Measurements from ENCODE around the gene DGLUCY.
"Not testable (repeated sequence)": the region's sequence is repeated elsewhere in the genome, so short reads cannot be mapped to it uniquely, and the experiment has no call there.

The DGLUCY gene

DNA sequence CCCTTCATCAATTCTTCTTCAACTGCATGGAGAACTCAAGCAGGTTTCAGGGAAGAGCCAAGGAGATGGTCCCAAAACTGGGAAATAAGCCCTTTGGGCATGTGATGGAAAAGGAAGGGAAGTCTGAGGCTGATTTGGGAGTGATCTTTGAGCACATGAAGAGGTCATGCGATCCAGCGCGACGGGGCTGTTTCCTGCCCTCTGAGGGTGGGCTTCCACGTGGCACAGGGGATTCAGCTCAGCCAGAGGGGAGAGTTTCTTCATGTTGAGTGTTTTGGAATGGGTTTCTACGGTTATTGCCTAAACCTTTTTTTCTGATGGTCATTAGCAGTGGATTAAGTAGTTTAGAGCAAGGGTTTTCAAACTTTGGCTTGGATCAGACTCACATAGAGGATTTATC is 100.4 kb downstream of the DGLUCY start:
- DNase-seq, result no peak

DNA sequence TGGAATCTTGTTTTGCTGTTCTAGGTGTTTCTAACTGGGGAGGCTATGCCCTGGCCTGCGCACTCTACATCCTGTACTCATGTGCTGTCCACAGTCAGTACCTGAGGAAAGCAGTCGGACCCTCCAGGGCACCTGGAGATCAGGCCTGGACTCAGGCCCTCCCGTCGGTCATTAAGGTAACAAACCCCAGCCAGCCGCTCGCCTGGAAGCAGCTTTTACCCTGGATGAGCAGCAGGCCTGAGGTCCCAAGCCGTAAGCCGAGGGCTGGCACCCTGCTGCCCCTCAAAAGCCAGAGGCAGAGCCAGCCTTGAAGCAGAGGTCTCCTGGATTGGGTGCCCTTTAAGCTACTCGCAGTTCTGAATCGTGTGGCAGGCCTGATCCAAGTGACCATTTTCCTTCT is 101.5 kb downstream of the DGLUCY start:
- no peak for DNase-seq

DNA sequence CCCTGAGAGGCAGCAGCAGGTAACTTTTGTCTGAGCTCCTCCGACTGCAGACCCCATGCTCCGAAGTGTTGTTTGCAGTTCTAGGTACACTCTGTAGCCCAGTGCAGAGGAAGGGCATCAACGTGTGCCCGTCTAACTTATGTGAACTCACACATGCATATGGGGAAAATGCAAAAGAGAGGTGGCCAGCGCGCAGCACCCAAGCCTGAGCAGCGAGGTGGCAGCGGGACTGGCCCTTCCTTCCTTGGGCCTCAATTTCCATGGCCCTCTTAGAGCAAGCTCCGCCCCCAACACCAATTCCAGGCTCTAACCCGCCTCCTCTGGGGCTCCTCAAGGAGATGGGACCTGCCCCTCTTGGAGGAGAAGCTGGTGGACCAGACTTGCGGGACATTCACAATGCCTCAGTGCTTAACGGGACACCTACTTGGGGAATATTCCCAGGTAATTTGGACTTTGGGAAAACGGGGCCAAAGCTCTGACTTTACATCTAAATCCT is 102.9 kb downstream of the DGLUCY start:
- DNase-seq, result no peak

DNA sequence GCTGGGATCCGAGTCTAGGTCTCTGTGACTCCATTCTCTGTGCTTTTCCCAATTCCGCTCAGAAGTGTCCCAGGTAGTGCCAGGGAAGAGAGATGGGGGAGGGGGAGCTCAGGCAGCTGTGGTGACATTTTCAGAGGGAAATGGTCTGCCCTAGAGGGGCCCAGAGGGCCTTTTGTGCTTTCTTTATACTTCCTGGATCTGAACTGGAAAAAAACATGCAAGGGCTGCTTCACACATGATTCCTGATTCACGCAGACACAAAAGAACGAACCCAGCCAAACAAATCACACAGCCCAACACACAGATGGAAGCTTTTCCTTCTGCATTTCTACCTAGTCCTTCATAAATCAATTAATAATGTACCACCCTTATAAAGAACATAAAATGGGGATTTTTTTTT is 104.1 kb downstream of the DGLUCY start:
- no peak for DNase-seq

DNA sequence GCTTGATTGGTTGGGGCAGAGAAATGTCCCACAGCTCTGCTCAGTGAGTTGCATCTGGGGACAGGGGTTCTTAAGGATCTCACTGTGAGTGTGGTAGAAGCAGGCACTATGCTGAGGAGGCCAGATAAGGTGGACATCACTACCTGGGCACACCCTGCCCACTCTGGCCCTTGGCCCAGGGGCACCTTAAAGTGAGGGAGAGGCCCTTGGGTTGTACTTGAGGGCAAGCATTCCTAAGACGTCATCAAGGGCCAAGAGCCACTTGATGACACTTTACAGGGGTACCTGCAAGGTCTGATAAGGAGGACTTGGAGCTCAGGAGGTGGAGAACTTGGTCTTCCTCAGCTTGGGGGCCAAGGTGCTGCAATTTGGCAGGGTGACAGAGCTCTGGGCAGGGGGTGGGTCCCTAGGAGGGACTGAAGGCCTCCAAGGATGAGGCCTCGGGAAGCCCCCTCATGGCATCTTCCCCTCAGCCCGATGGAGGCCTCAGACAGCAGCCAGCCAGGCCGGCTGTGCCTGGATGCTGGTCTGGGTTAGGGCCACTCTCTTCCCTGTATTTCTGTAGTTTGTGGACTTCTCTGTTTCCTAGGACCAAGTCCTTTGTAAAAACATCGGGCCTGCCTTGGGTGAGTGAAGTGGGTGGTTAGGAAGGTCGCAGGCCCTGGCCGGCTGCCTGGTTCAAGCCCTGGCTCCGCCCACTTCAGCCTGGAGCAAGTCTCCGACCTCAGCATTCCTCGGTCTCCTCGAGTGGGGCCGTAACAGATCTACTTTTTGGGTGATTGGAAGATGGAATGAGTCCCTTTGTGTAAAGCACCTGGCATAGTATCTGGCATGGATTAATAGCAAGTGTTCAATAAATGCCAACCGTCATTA is 105.9 kb downstream of the DGLUCY start:
- no peak for DNase-seq

DNA sequence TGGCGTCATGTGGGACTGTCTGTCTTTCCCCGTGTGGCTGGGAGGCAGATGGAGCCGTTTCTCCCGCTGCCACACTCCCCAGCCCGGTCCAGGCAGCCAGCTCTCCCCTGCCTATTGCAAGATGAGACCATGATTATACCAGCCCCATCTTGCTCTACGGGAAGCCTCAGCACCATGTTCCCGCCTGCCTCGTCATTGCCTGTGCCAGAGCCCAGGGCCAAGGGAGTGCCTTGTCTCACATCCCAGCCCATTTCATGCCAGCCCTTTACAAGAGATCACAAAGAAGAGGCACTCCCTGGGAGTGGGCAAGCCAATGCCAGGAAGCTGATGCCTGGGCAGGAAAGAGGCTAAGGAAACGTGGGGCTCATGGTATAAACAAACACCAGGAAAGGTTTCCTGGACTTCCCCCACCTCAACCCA is 106.7 kb downstream of the DGLUCY start:
- no peak for DNase-seq

DNA sequence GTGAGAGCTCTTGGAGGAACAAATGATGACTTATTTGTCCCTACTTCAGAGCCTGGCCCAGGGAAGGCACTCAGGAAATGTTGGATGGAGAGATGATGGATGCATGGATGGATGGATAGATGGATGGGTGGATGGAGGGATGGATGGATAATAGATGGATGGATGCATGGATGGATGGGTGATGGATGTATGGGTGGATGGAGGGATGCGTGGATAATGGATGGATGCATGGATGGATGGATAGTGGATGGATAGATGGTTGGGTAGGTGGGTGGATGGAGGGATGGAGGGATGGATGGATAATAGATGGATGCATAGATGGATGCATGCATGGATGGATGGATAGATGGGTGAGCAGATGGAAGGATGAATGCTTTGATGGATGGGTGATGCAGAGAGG is 107.4 kb downstream of the DGLUCY start:
- DNase-seq, result no peak

DNA sequence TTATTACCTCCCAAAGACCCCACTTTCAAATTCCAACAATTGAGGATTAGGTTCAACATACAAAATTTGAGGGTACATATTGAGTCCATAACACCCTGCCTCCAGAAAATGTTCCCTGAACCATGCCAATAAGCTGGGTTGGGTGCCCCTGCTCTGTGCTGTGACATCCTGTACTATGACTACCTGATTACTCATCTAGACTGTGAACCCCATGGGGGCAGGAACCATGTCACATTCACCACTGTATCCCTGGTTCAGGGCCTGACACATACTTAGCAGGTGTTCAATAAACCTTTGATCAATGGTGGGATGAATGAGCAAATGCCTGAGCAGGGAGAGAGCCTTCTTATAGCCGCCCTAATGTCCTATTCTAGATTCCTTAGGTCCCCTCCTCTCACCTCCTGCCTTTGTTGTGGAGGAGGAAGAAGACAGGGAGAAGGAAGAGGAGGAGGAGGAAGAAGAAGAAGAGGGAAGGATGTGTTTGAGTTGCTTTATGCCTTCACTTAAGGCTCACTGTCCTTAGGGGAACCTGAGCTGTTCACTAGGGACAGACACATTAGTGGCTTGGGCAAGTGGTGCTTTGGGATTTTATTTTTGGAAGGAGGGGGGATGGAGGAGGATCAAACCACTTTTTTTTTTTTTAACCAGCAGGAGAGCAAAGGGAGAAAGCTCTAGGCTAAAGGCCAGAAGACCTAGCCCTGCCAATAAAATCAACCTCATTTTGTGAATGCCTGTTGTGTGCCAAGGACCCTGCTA is 109.3 kb downstream of the DGLUCY start:
- no peak for DNase-seq

DNA sequence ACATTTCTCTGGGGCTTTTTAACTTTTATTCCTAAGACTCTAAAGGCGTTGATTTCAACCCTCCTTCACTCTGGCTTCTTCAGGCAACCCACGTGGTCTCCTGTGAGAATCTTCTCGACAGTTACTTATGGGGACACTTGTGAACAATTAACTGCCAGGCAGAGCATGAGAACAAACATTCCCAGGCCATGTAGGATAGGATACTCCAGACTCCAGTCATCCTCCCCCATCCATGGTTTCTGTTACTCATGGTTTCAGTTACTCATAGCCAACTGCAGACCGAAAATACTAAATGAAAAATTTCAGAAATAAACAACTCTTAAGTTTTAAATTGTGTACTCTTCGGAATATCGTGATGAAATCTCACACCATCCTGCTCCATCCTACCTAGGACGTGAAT is 111.2 kb downstream of the DGLUCY start:
- no peak for DNase-seq

DNA sequence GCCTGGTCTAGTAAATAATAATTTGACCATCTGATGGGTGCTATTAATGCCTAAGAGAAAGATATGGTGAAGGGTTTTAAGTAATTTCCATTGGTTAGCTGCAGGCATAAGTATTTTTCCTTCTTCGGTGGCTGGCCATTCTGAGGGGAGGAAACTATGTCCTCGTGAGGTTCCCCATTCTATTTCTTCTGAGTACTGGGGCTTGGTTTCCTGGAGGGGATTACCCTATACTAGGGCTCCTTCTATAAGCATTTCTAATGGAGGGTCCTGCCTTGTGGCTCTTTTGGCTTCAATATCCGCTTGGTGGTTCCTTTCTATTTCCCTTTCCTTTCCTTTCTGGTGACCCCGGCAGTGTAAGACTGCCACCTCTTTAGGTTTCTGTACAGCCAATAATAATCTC is 112.5 kb downstream of the DGLUCY start:
- DNase-seq, result not testable (repeated sequence)

DNA sequence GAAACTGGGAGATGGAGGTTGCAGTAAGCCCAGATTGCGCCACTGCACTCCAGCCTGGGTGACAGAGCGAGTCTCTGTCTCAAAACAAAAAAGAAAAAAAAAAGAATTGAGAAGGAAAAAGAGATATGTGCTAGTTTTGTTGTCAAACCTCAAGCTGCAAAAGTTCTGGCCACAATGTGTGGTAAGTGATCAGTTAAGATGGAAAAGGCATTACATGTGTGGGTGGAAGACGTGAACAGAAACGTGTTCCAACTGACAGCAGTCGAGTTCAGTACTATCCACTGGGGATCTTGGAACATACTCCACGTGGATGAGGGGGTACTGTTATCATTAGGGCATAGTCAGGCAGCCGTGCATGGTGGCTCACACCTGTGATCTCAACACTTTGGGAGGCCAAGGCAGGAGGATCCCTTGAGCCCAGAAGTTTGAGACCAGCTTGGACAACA is 113.3 kb downstream of the DGLUCY start:
- DNase-seq, result no peak

DNA sequence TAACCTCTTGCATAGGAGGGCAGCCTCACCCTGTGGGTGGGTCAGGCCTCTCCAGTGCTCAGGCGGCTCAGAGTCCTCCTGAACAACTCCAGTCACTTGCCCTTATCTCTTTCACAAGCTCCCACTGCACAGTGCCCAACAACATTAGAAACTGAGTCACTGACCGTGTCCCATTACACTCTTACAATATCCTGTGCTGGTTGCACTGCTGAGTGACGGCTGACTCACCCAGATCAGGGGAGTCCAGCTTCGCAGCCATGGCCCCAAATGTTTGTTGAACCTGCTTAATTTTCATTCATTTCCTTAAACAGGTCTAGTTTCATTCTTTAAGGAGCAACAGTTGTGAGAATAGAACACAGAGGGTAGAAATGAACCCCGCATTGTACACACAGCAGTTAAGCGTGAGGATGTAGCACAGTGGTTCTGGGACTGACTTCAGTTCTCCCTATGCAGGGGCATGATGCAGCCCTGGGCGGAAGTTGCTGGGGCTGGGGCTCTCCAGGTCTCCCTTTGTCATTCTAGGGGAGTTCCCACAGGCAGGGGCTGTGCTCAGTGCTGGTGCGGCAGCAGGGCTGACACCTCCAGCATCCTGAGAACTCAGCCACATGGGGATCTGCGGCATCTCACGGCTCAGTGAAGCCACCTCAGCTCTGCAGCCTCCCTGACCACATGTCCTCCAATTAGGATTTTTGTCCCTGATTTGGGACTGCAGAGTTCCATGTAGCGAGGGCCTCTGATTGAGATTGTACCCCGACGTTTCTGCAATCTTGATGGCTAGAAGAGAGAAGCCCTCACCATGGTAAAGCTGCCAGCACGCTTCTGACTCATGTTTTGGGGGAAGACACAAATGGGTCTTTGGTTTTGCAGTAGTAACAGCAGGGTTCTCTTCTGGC is 114.5 kb downstream of the DGLUCY start:
- DNase-seq, result no peak

DNA sequence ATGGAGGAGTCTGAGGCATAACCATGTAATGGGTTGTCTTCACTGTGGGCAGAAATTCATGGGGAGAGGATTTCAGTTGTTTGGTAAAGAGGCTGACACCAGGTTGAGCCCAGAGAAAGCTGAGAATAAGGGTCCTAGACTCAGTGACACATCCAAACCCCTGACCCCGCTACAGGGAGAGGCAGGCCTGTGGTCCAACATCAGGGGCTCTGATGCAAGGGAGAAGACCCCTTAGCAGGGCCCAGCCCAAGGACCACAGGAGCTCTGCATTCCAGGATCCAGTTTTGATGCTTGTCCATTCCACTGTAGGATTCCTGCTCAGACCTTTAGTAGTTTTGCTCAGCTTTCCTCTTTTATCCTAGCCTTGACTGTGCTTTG is 115.1 kb downstream of the DGLUCY start:
- no peak for DNase-seq

DNA sequence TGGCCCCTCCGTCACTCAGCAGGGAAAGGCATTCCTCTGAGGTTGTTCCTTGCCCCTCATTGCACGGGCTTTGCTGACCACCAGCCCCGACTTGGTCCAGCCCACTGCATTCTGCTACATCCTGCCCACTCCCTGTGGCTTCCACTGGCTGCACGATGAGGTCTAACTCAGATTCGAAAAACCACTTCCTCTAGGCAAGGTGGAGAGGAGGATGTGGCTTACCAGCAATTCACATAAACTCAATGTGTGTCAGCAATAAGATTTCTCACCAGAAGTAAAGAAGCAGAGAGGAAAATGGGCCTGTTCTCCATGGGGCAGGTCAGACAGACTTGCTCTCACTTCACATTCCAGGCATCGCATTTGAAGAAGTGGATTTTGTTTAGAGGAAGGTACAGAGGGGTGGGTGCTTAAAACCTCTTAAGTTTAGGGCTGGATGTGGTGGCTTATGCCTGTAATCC is 115.9 kb downstream of the DGLUCY start:
- no peak for DNase-seq

DNA sequence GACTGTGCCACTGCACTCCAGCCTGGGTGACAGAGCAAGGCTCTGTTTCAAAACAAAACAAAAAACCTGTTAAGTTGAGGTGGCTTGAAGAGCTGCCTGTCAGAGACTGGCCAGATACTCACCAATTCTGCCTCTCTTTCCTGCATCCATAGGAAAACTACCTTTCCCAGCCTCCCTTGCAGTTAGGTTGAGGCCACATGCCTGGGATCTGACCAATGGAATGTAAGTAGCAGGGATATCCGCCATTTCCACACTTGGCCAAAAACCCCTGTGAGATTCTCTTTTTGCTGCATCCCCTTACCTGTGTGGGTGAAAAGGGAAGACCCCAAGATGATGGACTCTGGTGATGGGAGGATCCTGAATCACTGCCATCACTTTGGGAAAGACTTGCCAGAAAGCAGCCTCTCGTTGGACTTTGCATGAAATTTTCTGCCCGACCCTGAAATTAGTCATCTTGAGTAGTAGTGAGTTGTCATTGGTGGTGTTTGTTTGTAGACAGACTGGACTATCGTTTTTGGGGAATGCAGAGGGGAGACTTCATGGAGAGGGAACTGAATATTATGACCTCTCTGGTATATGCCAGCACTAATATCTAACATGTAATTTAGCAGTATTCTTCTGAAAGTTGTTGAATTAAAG is 116.6 kb downstream of the DGLUCY start:
- no peak for DNase-seq

DNA sequence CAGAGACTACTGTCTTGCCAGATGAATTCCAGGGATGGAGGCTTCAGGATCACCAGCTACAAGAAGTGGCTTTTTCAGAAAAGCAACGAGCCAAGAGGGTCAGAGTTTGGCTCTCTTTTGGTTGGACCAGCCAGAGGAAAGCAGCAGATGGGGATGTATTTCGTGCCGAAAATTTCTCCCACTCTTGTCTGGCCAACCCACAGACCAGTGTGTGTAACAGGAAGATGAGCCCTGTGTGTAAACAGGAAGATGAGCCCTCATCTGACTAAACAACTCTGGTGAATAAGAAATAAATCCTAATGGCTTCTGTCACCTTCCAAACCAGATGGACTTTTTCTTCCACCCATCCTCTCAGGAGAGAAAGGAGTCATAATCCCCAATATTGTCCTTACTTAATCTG is 117.6 kb downstream of the DGLUCY start:
- no peak for DNase-seq

DNA sequence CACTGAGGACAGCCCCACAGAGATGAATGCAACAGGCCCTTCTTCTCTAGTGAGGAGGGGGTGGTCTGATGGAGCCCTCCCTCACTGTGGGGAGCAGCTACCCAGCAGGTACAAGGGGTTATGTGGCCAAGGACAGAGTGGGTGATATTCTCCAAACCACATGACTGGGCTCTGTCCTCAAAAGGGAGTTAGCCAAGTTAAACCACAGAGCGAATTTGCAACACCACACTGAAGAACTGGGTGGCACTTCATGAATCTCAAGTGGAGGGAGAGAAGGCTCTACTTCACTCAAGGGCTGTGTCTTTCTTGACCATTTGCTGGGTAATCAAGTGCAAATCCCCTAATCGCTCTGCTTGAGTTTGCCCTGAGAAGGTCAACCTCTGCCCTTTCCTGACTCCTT is 118.2 kb downstream of the DGLUCY start:
- no peak for DNase-seq

DNA sequence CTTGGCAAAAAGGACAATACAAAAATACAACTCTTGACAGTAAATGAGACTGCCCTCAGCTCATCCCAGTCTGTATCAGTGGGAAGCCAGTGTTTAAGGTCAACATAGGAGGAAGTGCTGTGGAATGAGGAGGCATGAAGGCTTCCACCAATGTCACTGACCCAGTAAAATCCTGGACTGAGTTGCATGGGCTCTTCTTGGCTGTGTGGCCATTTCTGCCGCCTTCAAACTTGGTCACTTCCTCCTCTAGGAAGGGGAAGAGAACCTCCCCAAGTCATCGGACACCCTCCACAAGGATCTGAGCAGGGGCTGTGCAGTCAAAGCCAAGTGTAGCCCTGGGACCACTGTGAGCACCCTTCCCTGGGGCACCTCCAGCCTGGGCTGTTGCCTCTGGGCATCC is 118.7 kb downstream of the DGLUCY start:
- no peak for DNase-seq

DNA sequence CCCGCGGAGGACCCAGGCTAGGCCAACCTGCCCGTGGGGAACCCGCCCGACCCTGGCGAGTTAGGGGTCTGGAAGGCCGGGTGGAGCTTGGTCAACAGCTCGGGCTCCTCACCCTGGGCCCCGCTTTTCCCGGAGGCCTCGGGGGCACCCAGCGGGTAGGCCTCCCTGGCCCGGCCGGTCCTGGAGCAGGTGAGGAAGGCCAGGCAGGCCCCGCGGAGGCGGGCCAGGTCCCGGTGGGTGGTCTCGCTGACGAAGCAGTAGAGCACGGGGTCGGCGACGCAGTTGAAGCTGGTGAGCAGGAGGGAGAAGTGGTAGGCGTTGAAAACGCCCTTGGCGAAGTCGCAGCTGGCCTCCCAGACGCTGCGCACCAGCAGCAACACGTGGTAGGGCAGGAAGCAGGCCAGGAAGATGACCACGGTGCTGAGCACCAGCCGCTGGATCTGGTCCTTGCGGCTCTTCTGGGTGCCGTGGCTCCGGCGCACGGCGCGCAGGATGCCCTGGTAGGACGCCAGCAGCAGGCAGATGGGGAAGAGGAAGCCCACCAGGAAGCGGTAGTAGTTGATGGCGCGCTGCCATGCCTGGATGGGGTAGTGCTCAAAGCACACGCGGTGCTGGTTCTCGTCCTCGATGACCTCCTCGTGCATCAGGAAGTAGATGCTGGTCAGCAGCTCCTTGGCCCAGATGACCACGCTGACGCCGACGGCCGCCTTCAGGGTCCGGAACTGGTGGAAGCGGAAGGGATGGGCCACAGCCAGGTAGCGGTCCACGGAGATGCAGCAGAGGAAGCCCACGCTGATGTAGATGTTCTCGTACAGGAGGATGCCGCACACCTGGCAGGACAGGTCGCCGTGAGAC is 120.3 kb downstream of the DGLUCY start:
- no peak for DNase-seq

DNA sequence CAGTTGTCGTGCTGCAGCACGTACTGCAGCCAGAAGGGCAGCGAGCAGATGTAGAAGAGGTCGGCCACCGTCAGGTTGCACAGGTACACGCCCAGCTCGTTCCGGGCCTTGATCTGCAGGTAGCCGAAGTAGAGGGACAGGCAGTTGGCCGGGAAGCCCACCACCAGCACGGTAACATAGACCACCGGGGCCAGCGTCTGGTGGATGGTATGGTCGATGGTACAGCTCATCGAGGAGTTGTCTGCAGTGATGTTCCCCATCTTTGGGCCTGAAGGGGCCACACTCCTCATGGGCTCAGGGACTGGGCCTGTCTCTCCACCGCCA is 120.9 kb downstream of the DGLUCY start:
- no peak for DNase-seq

DNA sequence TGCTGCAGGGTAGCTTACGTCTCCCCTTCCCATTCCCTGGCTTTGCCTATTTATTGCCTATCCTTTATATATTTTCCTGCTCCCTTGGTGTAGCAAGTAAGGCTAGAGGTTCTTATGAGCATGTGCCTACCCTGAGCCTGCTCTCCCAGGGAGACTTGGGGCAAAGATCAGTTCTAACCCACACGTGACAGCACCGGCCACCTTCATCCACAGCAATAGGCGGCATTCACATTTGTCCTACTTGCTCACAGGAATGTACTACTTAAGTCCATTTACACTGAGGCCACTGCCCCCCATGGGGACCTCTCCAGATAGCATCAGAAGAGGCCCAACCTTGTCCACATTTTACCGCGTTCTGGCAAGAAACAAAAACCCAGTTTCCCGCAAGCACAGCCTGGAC is 122.0 kb downstream of the DGLUCY start:
- DNase-seq, result no peak

DNA sequence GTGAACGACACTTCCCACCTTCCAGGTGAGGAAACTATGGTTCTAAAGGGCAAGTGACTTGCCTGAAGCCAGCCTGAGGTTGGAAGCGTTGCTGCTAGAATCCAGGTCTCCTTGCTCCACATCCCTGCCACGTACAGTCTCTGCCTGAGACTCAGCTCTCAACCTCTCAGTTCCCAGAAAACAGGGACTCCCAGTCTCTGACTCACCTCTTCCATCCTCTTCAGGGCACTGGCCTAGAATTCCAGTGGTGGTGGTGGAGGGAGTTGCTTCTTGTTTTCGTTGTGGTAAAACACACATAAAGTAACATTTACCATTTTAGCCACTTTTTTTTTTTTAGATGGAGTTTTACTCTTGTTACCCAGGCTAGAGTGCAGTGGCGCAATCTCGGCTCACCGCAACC is 123.3 kb downstream of the DGLUCY start:
- DNase-seq, result no peak
